Mucosa of descending colon (tissue), 3 donors: Measurements from ENCODE around the gene MPP7. TPM values are rescaled to one million over a fixed set of nuclear protein-coding genes. Genes with fewer than 3 reads are reported as not detected.

Source experiments
- ATAC-seq: fragments of 200-7000 bp; cut with Tn5 transposase; one replicate; pipeline ENCODE4 v1.9.1; 2020; ENCODE audit warnings: mild to moderate bottlenecking, moderate library complexity
- DNase-seq, 3 donors: peaks; one replicate each; pipeline ENCODE4 v3.0.0-alpha.2; 2020
- H3K36me3 ChIP-seq: fragments of 200-600 bp; one replicate; pipeline ENCODE4 v1.8.0; 2021; ENCODE audit warnings: low read depth, mild to moderate bottlenecking
- H3K4me1 ChIP-seq: fragments of 200-600 bp; one replicate; pipeline ENCODE4 v1.8.0; 2021; ENCODE audit warnings: low read depth, mild to moderate bottlenecking
- H3K4me3 ChIP-seq: fragments of 200-600 bp; one replicate; pipeline ENCODE4 v1.8.0; 2021; ENCODE audit warnings: mild to moderate bottlenecking
- H3K9me3 ChIP-seq: fragments of 200-600 bp; one replicate; pipeline ENCODE4 v1.8.0; 2021; ENCODE audit warnings: mild to moderate bottlenecking
- intact Hi-C, 2 donors: fragments of 100-400 bp; cut with DNase I in 1 of 2; cut with micrococcal nuclease in 1 of 2; formaldehyde crosslinking; loops; one replicate each; pipeline versions ENCODE4 v1.11.0 to v1.11.1; 2022; cut with DNase I, micrococcal nuclease
- total RNA-seq, 3 donors: library from RNA; stranded (reverse); fragmentation: NEBNext Ultra II Directional in 2 of 3; extraction: Animal tissue kit (Norgen Biotek cat#: 25700) in 2 of 3; gene quantifications; one replicate each; pipeline versions ENCODE4 v1.2.1 to v1.2.4, GENCODE V29; 2021 to 2023
- TF ChIP-seq, protein P1 (sequence below): fragments of 200-600 bp; IDR thresholded peaks from one replicate; pipeline ENCODE4 v1.8.0; 2022; ENCODE audit warnings: antibody characterized with exemption, mild to moderate bottlenecking
- donor health status: DM: no; HTN: no; CAD: no; lungs with moderate emphysema.
- donor health status: DM: no; HTN: no; CAD: no.
- donor health status: DM: no; HTN: yes; CAD: no.

Gene MPP7
- total RNA-seq, 3 donors from 2014 or later: 32.7 to 45.8 (median 38.7) TPM

DNA sequence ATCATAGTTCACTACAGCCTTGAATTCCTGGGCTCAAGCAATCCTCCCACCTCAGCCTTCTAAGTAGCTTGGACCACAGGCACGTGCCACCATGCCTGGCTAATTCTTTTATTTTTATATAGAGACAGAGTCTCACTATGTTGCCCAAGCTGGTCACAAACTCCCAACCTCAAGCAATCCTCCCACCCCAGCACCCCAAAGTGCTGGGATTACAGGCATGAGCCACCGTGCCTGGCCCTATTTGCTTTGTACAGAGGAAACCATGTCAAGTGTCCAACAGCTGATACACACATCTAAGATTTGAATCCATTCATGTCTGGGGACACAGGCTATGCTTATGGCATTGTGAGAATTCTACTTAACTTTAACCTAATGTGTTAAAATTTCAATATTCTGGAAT is 29.9 kb upstream of the MPP7 start:
- TF ChIP-seq, protein P1, sequence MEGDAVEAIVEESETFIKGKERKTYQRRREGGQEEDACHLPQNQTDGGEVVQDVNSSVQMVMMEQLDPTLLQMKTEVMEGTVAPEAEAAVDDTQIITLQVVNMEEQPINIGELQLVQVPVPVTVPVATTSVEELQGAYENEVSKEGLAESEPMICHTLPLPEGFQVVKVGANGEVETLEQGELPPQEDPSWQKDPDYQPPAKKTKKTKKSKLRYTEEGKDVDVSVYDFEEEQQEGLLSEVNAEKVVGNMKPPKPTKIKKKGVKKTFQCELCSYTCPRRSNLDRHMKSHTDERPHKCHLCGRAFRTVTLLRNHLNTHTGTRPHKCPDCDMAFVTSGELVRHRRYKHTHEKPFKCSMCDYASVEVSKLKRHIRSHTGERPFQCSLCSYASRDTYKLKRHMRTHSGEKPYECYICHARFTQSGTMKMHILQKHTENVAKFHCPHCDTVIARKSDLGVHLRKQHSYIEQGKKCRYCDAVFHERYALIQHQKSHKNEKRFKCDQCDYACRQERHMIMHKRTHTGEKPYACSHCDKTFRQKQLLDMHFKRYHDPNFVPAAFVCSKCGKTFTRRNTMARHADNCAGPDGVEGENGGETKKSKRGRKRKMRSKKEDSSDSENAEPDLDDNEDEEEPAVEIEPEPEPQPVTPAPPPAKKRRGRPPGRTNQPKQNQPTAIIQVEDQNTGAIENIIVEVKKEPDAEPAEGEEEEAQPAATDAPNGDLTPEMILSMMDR: no peak
- DNase-seq (no peak), ATAC-seq (no peak)
- H3K4me3 ChIP-seq: no peak overlapping the region
- intact Hi-C loops: no loop called here
- H3K9me3 ChIP-seq: no peaks in the 10 kb centered on the region
- H3K36me3 ChIP-seq: no peaks in the 10 kb centered on the region
- H3K4me1 ChIP-seq: peaks cover 5% of the 10 kb centered on the region

DNA sequence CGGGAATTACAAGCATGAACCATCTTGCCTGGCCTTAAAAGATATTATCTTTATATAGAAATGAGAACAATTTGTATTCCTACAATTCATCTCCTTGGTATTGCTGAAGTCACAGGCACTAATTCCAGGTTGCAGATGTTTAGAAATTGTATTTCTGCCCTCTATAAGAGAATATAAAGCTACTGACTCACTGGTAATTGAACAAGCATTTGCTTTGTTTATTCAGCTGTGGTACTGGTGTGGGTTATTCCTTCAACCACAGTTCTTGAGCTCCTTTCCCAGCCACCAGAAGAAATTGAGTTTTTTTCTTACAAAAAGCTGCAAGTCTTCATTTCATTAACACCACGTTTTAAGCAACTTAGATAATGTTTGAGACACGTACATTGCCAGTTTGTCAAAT is 29.0 kb upstream of the MPP7 start:
- Histone ChIP-seq H3K4me1 (peaks cover 5% of the 10 kb centered on the region), H3K4me3 (no peak overlapping the region), H3K9me3 (no peaks in the 10 kb centered on the region), H3K36me3 (no peaks in the 10 kb centered on the region)
- intact Hi-C loops: no loop called here
- ATAC-seq: no peak
- DNase-seq: no peak
- TF ChIP-seq, protein P1: no peak

DNA sequence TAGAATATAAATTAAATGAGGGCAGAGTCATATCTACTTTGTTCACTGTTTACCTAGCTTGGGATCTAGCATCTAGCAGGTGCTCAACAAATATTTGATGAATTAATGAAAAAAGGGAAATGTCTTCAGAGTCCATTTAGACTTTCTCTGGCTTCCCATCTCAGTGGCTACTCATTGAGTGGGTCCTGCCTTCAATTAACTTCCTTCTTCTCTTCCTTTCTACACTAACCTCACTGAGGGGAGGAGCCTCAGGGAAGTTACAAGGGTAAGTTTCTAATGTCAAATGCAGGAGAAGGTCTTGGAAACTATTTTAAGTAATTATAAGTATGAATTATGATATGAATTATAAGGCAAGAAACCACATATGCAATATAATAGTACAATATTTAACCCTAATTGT is 28.2 kb upstream of the MPP7 start:
- peaks cover 5% of the 10 kb centered on the region for H3K4me1 ChIP-seq
- H3K4me3 ChIP-seq: no peak overlapping the region
- DNase-seq (no peak), ATAC-seq (no peak)
- intact Hi-C loops: no loop called here
- TF ChIP-seq, protein P1: no peak
- H3K36me3 ChIP-seq: no peaks in the 10 kb centered on the region
- H3K9me3 ChIP-seq: no peaks in the 10 kb centered on the region

GRCh38 chr10:28328346-28328745 is 25.5 kb upstream of the MPP7 start:
- no peak overlapping the region for H3K4me3 ChIP-seq
- TF ChIP-seq, protein P1: no peak
- H3K4me1 ChIP-seq: peaks cover 5% of the 10 kb centered on the region
- ATAC-seq (no peak), DNase-seq (no peak)
- no peaks in the 10 kb centered on the region for H3K36me3 ChIP-seq
- intact Hi-C loops: no loop called here
- no peaks in the 10 kb centered on the region for H3K9me3 ChIP-seq

GRCh38 chr10:28327491-28327880 is 24.6 kb upstream of the MPP7 start:
- intact Hi-C loops: no loop called here
- no peak for ATAC-seq
- peaks cover 5% of the 10 kb centered on the region for H3K4me1 ChIP-seq

More at GRCh38 chr10:28327491-28327880, 24.6 kb upstream of the MPP7 start:
- Histone ChIP-seq H3K36me3 (no peaks in the 10 kb centered on the region), H3K9me3 (no peaks in the 10 kb centered on the region), H3K4me3 (no peak overlapping the region)
- TF ChIP-seq, protein P1: no peak
- DNase-seq: no peak
